Gastroesophageal sphincter (tissue), 3 donors: ENCODE measurements around the gene HLA-E.
"Not testable (repeated sequence)": the region's sequence is repeated elsewhere in the genome, so short reads cannot be mapped to it uniquely, and the experiment has no call there.

ENCODE experiments used
- POLR2A ChIP-seq, 2 donors: fragments of 450-650 bp; IDR thresholded peaks; one replicate each; pipeline ENCODE4 v1.6.1; 2017; ENCODE audit warnings: antibody characterized with exemption in 2 of 2, mild to moderate bottlenecking in 2 of 2, moderate library complexity in 1 of 2
- POLR2AphosphoS5 ChIP-seq: sonication (generic); formaldehyde crosslinking; IDR thresholded peaks from one replicate; pipeline ENCODE4 v1.6.1; 2017; ENCODE audit warnings: antibody characterized with exemption
- TF ChIP-seq, protein P1 (sequence below), 4 experiments: fragments of 200-600 bp in 2 of 4; fragments of 450-650 bp in 2 of 4; sonication (generic) in 1 of 4; IDR thresholded peaks; one replicate each; pipeline ENCODE4 v1.5.1; 2017 to 2019; ENCODE audit warnings: antibody characterized with exemption in 4 of 4, mild to moderate bottlenecking in 2 of 4, moderate library complexity in 2 of 4

DNA sequence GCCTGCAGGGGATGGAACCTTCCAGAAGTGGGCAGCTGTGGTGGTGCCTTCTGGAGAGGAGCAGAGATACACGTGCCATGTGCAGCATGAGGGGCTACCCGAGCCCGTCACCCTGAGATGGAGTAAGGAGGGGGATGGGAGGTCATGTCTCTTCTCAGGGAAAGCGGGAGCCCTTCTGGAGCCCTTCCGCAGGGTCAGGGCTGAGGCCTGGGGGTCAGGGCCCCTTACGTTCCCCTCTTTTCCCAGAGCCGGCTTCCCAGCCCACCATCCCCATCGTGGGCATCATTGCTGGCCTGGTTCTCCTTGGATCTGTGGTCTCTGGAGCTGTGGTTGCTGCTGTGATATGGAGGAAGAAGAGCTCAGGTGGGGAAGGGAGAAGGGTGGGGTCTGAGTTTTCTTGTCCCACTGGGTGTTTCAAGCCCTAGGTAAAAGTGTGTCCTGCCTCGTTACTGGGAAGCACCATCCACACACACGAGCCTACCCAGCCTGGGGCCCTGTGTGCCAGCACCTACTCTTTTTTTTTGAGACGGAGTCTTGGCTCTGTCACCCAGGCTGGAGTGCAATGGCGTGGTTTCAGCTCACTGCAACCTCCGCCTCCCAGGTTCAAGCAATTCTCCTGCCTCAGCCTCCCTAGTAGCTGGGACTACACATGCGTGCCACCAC lies 2.1 kb downstream of the HLA-E start:
- not testable (repeated sequence) for TF ChIP-seq POLR2A (IDR thresholded peaks at IDR 0.05); POLR2AphosphoS5
- TF ChIP-seq, protein P1, sequence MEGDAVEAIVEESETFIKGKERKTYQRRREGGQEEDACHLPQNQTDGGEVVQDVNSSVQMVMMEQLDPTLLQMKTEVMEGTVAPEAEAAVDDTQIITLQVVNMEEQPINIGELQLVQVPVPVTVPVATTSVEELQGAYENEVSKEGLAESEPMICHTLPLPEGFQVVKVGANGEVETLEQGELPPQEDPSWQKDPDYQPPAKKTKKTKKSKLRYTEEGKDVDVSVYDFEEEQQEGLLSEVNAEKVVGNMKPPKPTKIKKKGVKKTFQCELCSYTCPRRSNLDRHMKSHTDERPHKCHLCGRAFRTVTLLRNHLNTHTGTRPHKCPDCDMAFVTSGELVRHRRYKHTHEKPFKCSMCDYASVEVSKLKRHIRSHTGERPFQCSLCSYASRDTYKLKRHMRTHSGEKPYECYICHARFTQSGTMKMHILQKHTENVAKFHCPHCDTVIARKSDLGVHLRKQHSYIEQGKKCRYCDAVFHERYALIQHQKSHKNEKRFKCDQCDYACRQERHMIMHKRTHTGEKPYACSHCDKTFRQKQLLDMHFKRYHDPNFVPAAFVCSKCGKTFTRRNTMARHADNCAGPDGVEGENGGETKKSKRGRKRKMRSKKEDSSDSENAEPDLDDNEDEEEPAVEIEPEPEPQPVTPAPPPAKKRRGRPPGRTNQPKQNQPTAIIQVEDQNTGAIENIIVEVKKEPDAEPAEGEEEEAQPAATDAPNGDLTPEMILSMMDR (IDR thresholded peaks at IDR 0.05): not testable (repeated sequence)
